Esophagus (tissue), 2 donors: Measurements from ENCODE around the gene ARMH3. TPM values are rescaled to one million over a fixed set of nuclear protein-coding genes. Genes with fewer than 3 reads are reported as not detected.

Source experiments
- H3K27ac ChIP-seq, 2 donors: one replicate each; pipeline ENCODE4 v1.5.1; 2013; ENCODE audit warnings: low read depth in 2 of 2, mild to moderate bottlenecking in 2 of 2, inconsistent platforms in 1 of 2, low read length in 1 of 2, moderate library complexity in 1 of 2
- H3K27me3 ChIP-seq, 2 donors: one replicate each; pipeline ENCODE4 v1.6.1; 2013; ENCODE audit warnings: low read length in 2 of 2, control low read depth in 1 of 2, mild to moderate bottlenecking in 1 of 2; ENCODE audit not compliant: insufficient read depth in 2 of 2, control insufficient read depth in 1 of 2
- H3K36me3 ChIP-seq, 2 donors: one replicate each; pipeline ENCODE4 v1.6.1; 2013; ENCODE audit warnings: low read length in 1 of 2; ENCODE audit not compliant: control insufficient read depth in 2 of 2, insufficient read depth in 2 of 2
- H3K4me1 ChIP-seq, 2 donors: one replicate each; pipeline ENCODE4 v1.6.1; 2013; ENCODE audit warnings: low read length in 1 of 2; ENCODE audit not compliant: control insufficient read depth in 2 of 2, insufficient read depth in 2 of 2
- H3K4me3 ChIP-seq, 2 donors: one replicate each; pipeline ENCODE4 v1.5.1; 2013; ENCODE audit warnings: low read length in 2 of 2, mild to moderate bottlenecking in 2 of 2, low read depth in 1 of 2, moderate library complexity in 1 of 2
- H3K9me3 ChIP-seq, 2 donors: one replicate each; pipeline ENCODE4 v1.6.1; 2013; ENCODE audit warnings: mild to moderate bottlenecking in 2 of 2, low read depth in 1 of 2, low read length in 1 of 2, moderate library complexity in 1 of 2; ENCODE audit not compliant: control insufficient read depth in 2 of 2, insufficient read depth in 1 of 2
- WGBS, 2 donors: extraction: QIAGEN DNeasy Blood & Tissue Kit; methylation state at CpG; one replicate each; pipeline ENCODE4 v1.1.7; 2013; 5-methylcytosine and 5-hydroxymethylcytosine counted together
- polyA plus RNA-seq, 2 donors: library from polyadenylated mRNA; stranded (reverse); fragments of 200-250 nt; gene quantifications; one replicate each; pipeline ENCODE4 v1.2.3, GENCODE V29; 2013
- donor health status: healthy with polysubstance abuse.
- donor health status: Bipolar disorder and iron deficiency.

ARMH3 gene
- polyA plus RNA-seq, 2 donors = 13.1 to 16.3 TPM

DNA sequence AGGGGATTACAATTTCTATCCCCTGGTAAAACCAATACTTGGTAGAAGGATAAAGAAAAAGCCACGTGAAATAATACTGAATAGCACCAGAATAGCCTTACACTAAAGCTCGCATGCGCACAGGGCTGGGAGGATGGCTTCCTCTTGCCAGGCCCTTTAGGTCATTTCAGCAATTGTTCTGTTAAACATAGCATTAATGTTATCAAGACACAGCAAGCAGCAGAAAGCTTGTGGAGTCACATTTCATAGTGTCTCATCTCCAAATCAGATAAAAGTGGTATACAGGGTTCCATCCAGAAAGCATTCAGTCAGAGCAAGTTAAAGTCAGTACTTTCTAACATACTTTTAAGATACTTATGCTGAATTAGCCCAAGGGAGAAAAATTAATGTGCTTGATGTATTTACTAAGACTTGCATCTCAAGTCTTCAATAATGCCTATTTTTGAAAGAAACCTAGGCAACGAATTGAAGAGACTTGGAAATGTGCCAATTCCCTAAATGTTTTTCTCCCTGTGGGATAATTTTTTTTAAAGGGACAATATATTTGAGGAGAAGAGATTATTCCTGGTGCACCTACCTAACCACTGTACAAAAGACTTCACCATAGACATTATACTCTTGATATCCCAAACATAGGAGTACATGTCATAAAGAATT is 258.4 kb downstream of the ARMH3 start:
- Histone ChIP-seq H3K27me3 (no peaks in the 10 kb centered on the region), H3K9me3 (no peaks in the 10 kb centered on the region), H3K4me1 (no peaks in the 10 kb centered on the region), H3K27ac (no peak overlapping the region), H3K4me3 (no peak overlapping the region), H3K36me3 (peaks cover 12 to 24% of the 10 kb centered on the region in 2 donors)
- 75 to 77% methylated on average over 4 of the region's 4 CpGs for WGBS, 2 donors

Other genes starting within 250 kb of the ARMH3 start
- gene OGA, start 237.7 kb downstream of the ARMH3 start, polyA plus RNA-seq = 10 to 100 TPM; 40.0 to 47.1 TPM
- gene KCNIP2, start 212.4 kb downstream of the ARMH3 start, polyA plus RNA-seq = 1 to 10 TPM in 1 of 2 donors, under 1 TPM in 1; 0.67 to 1.6 TPM
- gene HPS6, start 9.2 kb upstream of the ARMH3 start, polyA plus RNA-seq = 10 to 100 TPM in 1 of 2 donors, 1 to 10 TPM in 1; 9.4 to 12.5 TPM
- 10 to 100 TPM; 29.8 to 36.5 TPM for gene LDB1, start 64.2 kb upstream of the ARMH3 start, polyA plus RNA-seq
- 10 to 100 TPM; 23.4 TPM for gene PPRC1, start 76.9 kb upstream of the ARMH3 start, polyA plus RNA-seq
- 10 to 100 TPM; 25.4 to 46.5 TPM for gene NOLC1, start 96.2 kb upstream of the ARMH3 start, polyA plus RNA-seq
- under 1 TPM in 1 of 2 donors, not detected in 1; 0.02 TPM for gene ELOVL3, start 170.1 kb upstream of the ARMH3 start, polyA plus RNA-seq
- not detected for gene PITX3, start 185.3 kb upstream of the ARMH3 start, polyA plus RNA-seq
- gene GBF1, start 189.4 kb upstream of the ARMH3 start, polyA plus RNA-seq = 10 to 100 TPM; 11.4 to 11.7 TPM